22Rv1 (cell line): ENCODE data around the gene MYH10.

ENCODE experiments used
- H3K27ac ChIP-seq: fragments of 450-650 bp; 2 replicates; pipeline ENCODE4 v1.5.1; 2017
- ZFX ChIP-seq: fragments of 450-650 bp; IDR thresholded peaks from 2 replicates; pipeline ENCODE4 v1.6.1; 2017; ENCODE audit warnings: antibody characterized with exemption, borderline replicate concordance
- TF ChIP-seq, protein P1 (sequence below): fragments of 450-650 bp; IDR thresholded peaks from 2 replicates; pipeline ENCODE4 v1.5.1; 2017; ENCODE audit warnings: mild to moderate bottlenecking

The MYH10 gene

DNA sequence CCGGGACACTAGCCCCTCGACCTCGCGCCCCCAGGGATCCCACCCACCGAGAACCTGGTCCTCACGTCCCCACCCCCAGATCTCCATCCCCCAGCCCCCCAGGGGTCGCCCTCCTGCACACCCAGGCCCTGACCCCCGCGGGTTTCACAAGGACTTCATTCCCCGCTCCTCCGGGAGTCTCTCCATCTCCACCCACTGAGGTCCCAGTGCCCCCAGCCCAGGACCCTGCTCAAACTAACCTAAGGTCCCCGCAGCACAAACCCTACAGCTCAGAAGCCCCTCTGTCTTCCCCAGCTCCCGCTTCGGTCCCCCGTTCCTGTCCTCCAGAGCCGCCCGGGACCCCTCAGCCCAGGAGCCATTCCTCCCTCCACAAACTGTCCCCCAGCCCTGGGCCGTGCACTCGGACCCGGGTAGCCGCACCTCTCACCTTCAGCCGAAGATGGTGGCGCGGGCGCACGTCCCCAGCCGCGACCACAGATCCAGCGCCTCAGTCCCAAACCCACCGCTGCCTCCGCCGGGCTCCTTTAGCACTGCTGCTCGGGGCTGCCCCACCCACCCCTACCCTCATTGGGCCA, at the start of gene MYH10:
Gene MYH10 (minus strand): TSS at position 499 of the 575 bp plus-strand sequence. CDS start 7,479 bp downstream, outside the sequence.
- no peak for TF ChIP-seq ZFX
- TF ChIP-seq, protein P1, sequence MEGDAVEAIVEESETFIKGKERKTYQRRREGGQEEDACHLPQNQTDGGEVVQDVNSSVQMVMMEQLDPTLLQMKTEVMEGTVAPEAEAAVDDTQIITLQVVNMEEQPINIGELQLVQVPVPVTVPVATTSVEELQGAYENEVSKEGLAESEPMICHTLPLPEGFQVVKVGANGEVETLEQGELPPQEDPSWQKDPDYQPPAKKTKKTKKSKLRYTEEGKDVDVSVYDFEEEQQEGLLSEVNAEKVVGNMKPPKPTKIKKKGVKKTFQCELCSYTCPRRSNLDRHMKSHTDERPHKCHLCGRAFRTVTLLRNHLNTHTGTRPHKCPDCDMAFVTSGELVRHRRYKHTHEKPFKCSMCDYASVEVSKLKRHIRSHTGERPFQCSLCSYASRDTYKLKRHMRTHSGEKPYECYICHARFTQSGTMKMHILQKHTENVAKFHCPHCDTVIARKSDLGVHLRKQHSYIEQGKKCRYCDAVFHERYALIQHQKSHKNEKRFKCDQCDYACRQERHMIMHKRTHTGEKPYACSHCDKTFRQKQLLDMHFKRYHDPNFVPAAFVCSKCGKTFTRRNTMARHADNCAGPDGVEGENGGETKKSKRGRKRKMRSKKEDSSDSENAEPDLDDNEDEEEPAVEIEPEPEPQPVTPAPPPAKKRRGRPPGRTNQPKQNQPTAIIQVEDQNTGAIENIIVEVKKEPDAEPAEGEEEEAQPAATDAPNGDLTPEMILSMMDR: no peak
- peak within 1 kb of the TSS; percentile 87 for H3K27ac ChIP-seq

DNA sequence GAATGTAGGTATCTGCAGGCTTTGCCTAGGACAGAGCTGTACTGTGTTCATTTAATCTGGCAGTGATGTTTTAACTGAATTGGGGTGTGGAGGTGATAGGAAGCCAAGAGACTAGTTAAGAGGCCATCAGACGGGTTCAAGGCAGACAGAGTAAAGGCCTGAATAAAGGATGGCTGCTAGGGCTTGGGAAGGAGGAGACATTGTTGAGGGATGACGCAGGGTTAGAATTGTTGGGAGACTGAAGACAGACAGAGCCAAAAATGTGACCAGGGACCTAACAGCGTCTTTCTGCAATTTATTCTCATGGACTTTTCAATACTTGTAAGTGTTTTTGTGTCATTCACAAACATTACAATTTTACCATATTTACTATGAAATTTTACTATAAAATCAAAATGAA, 48.6 kb upstream of the MYH10 start:
- H3K27ac ChIP-seq: no peak overlapping the region
- no peak for TF ChIP-seq ZFX
- TF ChIP-seq, protein P1: no peak

DNA sequence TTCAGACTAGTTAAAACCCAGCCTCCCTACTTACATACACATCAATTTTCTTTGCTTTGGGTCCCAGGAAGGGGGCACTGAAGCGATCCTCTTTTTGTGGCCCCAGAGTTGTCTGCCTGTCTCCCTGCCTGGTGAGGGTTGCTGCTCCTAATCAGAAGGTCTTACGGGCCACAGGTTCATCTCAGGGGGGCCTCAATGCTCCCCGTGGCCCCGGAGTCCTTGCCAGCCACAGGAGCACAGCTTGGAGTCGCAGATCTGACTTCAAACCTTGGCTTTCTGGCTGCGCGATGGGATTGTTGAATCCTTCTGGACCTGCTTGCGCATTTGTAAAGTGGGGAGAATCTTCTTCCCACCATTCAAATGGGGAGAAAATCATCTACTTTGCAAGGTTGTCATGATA, 44.8 kb upstream of the MYH10 start:
- no peak overlapping the region for H3K27ac ChIP-seq
- TF ChIP-seq, protein P1: no peak
- TF ChIP-seq ZFX: no peak

DNA sequence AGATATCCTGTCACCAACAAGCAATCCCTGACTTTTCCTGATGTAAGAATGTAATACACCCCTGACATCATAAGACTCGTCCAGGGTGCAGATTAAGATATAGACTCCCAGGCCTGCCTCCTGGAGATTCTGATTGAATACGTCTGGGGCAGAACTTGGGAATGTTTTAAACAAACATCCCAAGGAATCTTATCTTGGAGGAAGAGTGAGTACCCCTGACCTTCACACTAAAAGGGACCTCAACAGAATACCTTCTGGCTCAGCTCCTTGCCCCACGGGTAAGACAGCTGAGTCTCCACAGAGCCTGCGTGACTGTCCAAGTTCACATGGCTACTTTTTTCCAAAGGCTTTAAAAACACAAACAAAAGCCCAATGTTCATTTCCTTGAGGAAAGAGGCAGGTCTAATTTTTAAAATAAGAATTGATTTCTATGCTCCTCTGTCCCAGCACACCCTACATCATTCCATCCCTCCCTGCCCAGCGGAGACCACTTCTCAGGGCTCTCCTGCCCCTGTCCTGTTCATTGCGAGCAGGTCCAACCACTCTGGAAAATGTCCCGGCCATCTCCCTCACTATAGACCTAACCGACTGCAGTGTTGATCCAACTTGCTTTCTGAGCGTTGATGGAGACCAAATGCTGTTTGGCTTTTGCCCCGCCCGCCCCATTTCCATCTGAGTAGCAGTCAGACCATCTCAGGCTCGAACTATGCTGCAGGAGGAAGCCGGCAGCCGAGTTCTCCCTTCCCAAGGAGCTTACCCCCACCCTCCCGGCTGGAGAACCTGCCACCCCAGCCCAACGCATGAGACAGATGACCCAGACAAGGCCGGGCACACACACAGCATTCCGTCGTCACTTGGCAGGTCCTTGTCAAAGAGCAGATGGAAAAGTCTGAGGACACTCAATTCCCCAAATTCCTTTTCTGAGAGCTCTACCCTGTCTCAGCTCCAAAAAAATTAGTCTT, 44.1 kb upstream of the MYH10 start:
- TF ChIP-seq, protein P1: no peak
- no peak for TF ChIP-seq ZFX
- H3K27ac ChIP-seq: no peak overlapping the region

DNA sequence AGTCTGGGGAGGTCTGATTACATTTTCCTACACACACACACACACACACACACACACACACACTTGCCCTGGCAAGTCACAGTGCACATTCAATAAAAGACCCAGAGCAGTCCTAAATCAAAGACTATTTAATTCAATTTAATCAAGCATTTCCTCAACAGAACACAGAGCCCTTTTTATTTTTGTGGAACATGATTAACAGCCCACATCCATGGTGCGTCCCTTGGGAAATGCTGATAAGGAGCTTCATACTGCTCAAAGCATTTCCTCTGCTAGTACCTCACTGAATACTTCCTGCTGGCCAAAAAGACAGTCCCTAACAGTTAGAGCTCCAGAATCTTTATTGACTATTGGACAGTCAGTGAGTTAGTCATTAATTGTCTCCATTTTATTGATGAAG, 43.1 kb upstream of the MYH10 start:
- no peak for TF ChIP-seq ZFX
- TF ChIP-seq, protein P1: no peak

DNA sequence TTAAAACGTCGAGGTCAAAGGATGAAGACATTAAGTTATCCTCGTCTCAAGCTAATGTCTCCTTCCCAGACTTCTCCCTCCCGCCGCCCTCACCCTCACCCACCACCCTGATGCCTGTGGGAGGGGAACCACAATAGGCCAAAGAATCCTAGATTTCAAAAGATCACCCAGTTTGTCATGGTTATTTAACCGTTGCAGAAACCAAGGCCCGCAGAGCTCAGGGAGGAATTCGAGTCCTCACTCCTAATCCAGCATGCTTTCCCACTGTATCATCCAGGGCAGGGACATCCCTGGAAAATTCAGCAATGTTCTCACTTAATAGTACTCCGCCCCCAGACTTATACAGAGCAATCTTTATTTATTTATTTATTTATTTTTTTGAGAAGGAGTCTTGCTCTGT, 41.8 kb upstream of the MYH10 start:
- no peak overlapping the region for H3K27ac ChIP-seq
- TF ChIP-seq ZFX: no peak
- TF ChIP-seq, protein P1: no peak

More for the DNA sequence above, 43.1 kb upstream of the MYH10 start:
- no peak overlapping the region for H3K27ac ChIP-seq

DNA sequence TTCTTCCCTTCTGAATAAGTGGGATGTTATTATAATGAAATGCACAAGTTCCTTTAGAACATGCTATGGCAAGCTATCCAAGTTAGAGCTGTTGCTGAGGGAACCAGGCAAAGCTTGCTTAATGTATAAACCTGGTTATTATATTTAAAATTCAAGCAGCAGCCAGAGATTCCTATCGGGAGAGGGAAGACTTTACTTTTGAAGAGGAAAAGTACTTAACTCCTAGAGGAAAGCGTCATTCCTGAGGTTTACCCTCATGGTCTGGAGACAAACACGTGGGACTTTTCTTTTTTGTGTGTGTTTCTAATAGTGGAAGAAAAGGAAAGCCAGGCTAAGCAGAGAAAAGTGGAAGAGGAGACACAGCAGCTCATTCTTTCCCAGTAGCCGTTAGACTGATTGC, 39.9 kb upstream of the MYH10 start:
- TF ChIP-seq ZFX: no peak
- TF ChIP-seq, protein P1: no peak
- H3K27ac ChIP-seq: no peak overlapping the region
